ENCODE data around the gene PLA2G4E. TPM values are rescaled to one million over a fixed set of nuclear protein-coding genes. Genes with fewer than 3 reads are reported as not detected.

The PLA2G4E gene
- total RNA-seq, 1 experiment from 2014 or later = not detected

DNA sequence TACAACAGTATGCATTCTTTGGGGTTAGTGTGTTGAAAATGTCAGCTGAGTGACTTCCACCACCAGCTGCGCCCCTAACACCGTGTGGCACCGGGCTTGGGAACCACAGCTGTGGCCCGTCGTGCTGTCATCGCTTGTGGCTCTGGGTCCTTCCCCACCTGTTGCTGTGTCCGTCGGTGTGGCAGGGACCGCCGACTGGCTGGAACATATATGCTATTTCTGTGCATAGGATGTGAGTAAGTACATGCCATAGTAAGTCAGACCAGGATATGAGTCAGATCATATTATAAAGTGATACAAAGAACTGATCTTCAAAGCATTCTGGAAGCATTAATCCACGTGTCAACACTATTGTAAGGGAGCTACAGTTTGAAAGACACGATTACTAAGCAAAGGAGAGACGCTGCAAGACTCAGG, 80.4 kb downstream of the PLA2G4E start (continued):
- TF ChIP-seq, protein P1, sequence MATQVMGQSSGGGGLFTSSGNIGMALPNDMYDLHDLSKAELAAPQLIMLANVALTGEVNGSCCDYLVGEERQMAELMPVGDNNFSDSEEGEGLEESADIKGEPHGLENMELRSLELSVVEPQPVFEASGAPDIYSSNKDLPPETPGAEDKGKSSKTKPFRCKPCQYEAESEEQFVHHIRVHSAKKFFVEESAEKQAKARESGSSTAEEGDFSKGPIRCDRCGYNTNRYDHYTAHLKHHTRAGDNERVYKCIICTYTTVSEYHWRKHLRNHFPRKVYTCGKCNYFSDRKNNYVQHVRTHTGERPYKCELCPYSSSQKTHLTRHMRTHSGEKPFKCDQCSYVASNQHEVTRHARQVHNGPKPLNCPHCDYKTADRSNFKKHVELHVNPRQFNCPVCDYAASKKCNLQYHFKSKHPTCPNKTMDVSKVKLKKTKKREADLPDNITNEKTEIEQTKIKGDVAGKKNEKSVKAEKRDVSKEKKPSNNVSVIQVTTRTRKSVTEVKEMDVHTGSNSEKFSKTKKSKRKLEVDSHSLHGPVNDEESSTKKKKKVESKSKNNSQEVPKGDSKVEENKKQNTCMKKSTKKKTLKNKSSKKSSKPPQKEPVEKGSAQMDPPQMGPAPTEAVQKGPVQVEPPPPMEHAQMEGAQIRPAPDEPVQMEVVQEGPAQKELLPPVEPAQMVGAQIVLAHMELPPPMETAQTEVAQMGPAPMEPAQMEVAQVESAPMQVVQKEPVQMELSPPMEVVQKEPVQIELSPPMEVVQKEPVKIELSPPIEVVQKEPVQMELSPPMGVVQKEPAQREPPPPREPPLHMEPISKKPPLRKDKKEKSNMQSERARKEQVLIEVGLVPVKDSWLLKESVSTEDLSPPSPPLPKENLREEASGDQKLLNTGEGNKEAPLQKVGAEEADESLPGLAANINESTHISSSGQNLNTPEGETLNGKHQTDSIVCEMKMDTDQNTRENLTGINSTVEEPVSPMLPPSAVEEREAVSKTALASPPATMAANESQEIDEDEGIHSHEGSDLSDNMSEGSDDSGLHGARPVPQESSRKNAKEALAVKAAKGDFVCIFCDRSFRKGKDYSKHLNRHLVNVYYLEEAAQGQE (IDR thresholded peaks at IDR 0.05; ENCODE audit: low read depth) = no peak
- no peak for TF ChIP-seq RAD21 (IDR thresholded peaks at IDR 0.05; ENCODE audit: low read depth)
- TF ChIP-seq ATF3 (IDR thresholded peaks at IDR 0.05) = no peak
- peak; percentile 88 for TF ChIP-seq CBX3 (IDR thresholded peaks at IDR 0.05; ENCODE audit: low read depth)
- TF ChIP-seq ZNF274 (IDR thresholded peaks at IDR 0.05; ENCODE audit: low read depth, low read length) = no peak
- TF ChIP-seq MAX (IDR thresholded peaks at IDR 0.05) = peak; percentile 96

- TSS peak; percentile 9 for BruUV-seq (replicated peaks)
- ChIA-PET POLR2A (interaction anchor here (1.0 to 1.6 kb wide), 4 partner anchors 8 to 45 kb away, joined by 4 to 7 read pairs (median 6); partner anchors contain the start of gene EHD4), CTCF (interaction anchor here (0.5 kb wide), 1 partner anchor 21 kb away, joined by 3 read pairs; no protein-coding TSS in a partner anchor), RAD21 (ENCODE audit: low non-redundant PET in 1 of 2, low total read pairs in 2 of 2, uncharacterized antibody in 2 of 2, unreplicated experiment in 2 of 2) (interaction anchor here (0.5 to 1.3 kb wide), 2 partner anchors 31 to 361 kb away, joined by 3 to 4 read pairs; no protein-coding TSS in a partner anchor)
- Histone ChIP-seq H3K27me3 (ENCODE audit: insufficient read depth, low read length) (no peaks in the 10 kb centered on the region), H2AFZ (ENCODE audit: low read depth, low read length, poor library complexity, severe bottlenecking) (no peak overlapping the region), H4K20me1 (ENCODE audit: insufficient read depth) (no peaks in the 10 kb centered on the region), H3K36me3 (ENCODE audit: control insufficient read depth in 1 of 2, insufficient read depth in 2 of 2, low read length in 2 of 2) (peaks cover 0 to 11% of the 10 kb centered on the region in 2 experiments; a peak in 1 of 4 replicates), H3K79me2 (ENCODE audit: insufficient read depth, low read length) (peaks cover 52% of the 10 kb centered on the region; the same call in 1 of the 2 replicates), H3K9ac (ENCODE audit: low read length) (peak overlapping the region; percentile 50), H3K4me3 (replicated peaks in 1 of 2; ENCODE audit: low read depth in 1 of 2, low read length in 2 of 2) (peak overlapping the region in 1 of 2 experiments; percentile 33; a peak in 2 of 4 replicates), H3K9me2 (ENCODE audit: insufficient read depth) (no peaks in the 10 kb centered on the region), H3K4me1 (ENCODE audit: control insufficient read depth in 1 of 2, insufficient read depth in 2 of 2, low read length in 2 of 2) (peaks cover 47 to 95% of the 10 kb centered on the region in 2 experiments), H3K27ac (ENCODE audit: low read depth, low read length) (peak overlapping the region; percentile 43), H3K9me3 (ENCODE audit: control insufficient read depth in 1 of 2, insufficient read depth in 1 of 2, low read depth in 1 of 2, low read length in 2 of 2) (no peaks in the 10 kb centered on the region; a peak in 1 of 4 replicates), H3K4me2 (ENCODE audit: low read length) (peak overlapping the region; percentile 73)
- DNase-seq (ENCODE audit: low read depth, low spot score) (no peak), ATAC-seq (peak; percentile 60)
- intact Hi-C loops (cut with micrococcal nuclease) = loop anchor here (5.0 kb wide), 1 partner anchor 32 kb away; the partner anchor contains the start of gene EHD4
- TF ChIP-seq EZH2phosphoT487 (IDR thresholded peaks at IDR 0.05; ENCODE audit: borderline replicate concordance) (no peak), SP1 (IDR thresholded peaks at IDR 0.05; ENCODE audit: low read depth) (peak; percentile 20; the same call in 1 of the 2 replicates)
Measured at GRCh38 chr15:41939986-41940385, 80.9 kb downstream of the PLA2G4E start.

Measured in HCT116 (cell line).